Amniotic epithelial cell (primary cell): ENCODE results near the gene FAM170B.

ENCODE experiments used
- DNase-seq: peaks from one replicate; pipeline ENCODE4 v3.0.0-alpha.2; 2010; ENCODE audit warnings: low read depth

FAM170B gene

DNA sequence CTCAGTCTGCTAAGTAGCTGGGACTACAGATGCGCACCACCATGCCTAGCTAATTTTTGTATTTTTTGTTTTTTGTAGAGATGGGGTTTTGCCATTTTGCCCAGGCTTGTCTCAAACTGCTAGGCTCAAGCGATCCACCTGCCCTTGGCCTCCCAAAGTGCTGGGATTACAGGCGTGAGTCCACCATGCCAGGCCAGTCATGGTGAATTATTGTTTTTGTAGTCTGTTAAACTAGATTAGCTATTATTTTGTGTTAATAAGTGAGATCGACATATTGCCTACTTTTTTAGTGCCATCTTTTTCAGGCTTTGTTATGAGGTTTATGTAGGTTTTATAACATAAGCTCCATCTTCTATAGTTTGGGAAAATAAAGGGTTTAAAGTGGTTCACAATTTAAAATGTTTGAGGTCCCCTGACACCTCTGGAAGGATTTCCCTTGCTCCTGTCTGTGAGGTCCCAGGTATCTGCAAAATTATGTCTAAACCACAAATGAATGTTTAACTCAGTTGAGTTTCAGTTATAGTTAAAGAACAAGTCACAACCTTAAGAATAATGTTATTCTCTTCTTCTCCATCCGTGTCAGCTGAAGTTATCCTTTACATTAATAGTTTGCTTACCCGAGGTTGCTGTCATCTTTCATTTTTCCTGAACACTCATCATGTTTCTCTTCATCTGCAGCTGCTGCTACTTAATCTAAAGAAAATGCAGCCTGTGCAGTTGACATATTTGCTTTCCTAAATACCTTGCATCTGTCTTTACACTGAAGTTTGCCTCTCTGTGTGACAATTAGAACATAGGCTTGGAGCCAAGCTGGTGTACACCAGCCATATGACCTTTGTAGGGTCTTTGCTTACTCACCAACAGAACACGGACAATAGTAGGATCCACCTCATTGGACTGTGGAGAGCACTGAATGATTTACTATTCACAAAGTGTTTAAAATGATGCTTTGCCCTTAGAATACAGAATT is 9.6 kb downstream of the FAM170B start:
- no peak for DNase-seq

DNA sequence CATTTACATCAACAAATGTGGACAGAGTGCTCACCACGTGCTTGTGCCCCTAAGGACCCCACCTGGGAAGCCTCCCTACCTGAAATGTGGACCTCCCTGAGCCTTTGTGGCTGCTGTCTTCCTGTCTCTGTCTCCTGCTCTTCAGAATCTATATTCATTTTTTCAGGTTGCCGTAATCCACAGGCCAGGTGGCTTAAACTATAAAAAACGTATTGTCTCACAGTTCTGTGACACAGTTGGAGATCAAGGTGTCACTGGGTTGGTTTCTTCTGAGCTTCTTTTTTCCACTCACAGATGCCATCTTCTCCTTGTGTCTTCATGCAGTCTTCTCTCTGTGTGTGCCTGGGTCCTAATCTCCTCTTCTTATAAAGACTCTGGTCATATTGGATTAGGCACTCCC is 12.9 kb downstream of the FAM170B start:
- DNase-seq = no peak

DNA sequence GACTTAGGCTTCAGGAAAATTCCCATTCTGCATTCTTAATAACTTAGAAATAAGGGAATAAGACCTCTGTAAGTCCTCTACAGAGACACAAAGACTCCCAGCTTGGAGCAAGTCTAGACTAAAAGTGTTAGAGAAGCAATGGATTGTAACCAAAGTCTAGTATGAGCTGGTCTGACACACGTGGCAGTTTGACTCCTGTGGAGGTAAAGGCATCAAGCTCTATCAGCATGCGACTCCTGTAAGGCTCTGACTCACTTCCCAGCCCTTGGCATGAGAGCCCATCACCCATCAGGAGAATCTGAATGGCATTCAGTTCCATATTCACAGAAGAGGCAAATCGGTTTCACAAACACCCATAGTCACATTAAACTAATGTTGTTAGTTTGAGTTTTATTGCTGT is 14.1 kb downstream of the FAM170B start:
- no peak for DNase-seq

DNA sequence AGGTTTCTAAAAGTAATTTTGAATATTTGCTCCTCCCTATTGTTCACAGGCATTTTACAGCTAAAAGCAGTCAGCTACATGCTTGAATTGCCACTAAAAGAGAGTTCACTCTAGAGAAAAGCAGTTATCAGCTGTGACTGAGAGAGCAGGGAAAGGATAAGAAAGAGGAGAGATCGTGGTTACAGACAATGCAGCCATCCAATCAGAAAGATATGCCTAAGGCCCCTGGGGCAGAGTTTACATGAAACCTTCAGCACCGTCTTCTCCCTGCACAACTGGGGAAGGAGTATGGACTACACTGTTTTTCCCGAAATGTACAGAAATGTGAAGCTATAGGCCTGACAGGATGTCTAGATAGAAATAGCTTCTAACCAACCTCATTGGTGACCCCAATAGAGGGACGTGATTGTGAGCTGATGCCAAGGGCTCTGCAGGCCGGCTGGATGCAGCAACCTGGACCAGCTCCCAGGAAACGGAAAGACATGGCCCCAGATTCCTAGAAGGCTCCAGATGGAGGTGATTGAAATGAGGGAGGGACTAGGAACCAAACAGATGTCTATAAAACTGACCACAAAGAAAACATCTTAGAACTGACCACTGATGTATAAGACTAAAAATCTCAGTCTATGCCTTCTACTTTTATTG is 15.3 kb downstream of the FAM170B start:
- no peak for DNase-seq

DNA sequence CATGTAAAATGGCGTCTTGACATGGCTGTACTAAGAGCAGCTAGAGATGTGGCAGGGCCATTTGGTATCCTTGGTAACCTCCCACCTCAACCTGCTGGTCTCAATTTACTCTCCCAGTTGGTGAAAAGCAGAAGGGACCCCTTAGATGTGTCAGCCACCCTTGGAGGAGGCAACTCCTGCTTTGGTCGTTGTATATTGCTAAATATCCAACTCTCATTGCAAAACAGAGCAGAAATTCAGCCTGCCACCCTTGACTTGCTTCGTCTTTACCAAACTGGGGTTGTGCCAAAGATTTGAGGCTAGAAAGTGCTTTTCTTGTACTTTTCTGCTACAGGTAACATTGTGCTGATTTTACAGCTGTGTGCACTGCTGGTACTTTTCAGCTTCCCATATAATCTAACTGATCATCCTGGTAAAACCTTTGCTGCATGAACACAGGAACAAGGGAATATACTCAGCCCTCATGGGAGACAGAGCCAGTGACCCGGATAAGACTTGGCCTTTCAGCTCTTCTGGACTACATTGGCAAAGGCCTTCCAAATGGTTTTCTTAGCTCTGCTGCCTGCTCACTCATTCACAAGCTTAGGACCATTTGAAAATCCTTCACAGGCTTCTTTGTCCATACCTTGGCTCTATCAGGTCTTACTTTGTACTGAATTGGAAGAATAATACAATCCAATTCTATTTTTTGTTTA is 16.3 kb downstream of the FAM170B start:
- no peak for DNase-seq

DNA sequence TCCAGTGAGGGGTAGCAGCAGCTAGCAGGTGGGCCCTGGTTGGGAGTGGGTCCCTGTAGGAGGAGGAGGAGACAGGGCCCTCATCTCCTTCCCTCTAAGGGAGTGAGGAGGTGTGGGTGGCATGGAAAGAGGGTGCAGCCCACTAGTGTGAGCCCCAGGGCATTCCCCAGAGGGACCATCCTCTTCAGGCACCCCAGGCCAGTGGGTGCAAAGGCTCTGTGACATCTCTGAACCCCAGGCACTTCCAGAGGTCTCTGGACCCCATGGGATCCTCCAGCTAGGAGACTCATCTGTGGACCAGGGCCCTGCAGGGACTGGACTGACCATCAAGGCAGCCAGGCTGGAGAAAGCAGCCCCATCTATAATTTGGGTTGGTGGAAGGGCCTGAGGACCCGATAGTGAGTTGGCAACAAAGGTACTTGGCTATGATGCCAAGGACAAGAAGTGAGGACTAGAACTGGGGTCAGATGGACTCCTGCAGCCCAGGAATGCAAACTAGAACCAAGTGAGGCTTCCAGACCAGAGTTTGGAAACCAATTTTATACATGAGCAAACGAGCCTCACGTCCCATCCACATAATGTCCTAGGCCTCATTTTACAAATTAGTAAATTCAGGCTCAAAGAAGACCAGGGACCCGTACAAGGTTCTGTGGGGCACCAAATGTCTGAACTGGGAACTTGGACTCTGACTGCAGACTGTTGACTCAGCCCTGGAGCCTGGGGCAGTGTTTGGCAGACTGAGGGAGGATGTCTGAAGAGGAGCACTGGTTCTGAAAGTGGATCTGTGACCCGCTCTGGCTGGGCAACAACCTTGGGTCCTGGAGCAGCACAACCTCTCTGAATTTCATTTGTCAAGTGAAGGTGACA is 17.1 kb downstream of the FAM170B start:
- no peak for DNase-seq

DNA sequence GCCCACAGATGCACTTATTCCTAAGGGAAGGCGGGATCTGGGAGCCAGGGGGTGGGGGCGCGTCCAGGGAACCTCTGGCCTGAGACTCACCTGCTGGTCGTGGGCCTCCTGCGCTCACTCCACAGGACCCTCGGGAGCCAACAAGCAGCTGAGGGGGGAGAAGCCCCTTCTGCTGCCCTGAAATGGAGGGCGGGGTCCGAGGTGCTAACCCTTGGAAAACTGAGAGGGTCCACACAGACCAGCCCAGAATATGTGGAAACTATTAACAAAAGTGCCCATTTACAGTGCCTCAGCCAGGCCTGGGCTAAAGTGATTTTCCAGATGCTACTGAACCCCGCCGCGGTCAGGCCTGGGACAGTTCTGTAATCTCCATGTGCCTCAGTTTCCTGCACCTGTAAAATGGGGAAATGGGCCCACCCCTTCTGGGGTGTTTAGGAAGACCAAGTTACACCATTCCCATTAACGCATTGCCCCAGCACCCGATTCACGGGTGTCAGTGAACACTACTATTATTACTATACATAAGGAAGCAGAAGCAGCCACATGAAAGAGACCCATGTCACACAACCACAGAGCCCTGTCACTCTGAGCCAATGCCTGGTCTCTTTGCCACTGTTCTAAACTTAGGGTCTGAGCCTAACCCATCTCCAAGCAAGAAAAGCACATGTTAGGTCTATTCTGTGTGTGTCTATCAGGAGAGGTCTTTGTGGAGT is 17.9 kb downstream of the FAM170B start:
- no peak for DNase-seq

DNA sequence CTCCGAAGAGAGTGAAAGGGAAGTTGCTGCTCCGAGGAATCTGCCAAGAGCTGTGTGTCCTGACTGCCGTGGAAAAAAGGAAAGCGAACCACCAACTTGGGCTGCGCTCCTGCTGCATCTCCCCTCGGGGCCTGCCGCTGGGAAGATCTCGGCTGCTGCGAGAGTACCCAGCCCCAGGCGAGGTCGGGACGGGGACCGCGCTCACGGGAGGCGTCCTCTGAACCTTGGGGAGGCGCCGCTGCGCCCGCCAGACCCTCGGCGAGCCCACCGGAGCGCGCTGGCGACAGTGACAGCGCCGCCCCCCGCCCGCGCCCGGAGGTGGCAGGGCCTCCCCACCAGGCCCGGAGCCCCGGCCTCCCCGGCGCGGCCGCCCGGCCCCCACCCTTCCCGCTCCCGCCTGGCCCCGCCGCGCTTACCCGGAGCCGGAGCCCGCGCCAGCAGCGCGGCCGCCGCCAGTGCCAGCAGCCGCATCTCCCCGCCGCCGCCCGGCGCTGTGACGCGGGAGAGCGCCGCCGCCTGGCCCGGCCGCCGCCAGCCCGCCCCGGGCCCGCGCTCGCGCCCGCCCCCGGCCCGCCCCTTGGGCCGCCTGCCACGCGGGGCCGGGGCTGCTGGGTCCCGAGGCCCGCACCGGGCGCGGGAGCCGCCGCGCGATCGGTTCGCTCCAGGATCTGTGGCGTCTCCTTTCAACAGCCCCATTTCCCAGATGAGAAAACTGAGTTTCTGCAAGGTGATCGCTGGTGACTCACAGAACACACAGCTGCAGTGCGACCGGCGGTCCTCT is 18.6 kb downstream of the FAM170B start, which contains the start of gene VSTM4:
TSS of gene VSTM4 (minus strand) at position 508 of the 781 bp plus-strand sequence. CDS start at position 471, 37 bp downstream.
- peak; percentile 12 for DNase-seq

DNA sequence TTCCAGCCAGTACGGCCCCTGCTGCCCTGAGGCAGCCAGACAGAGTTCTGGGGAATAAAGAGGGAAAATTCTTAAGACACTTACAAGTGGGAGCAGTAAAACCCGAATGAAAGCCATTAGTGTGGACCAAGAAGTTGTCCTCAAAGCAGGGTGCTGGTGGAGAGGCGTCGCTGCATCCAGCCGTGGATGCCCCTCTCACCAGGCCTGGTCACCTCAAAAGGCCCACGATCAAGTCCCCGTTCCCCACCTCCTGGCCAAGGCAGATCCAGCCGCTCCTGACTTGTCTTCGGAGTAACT is 19.2 kb downstream of the FAM170B start:
- DNase-seq = no peak

DNA sequence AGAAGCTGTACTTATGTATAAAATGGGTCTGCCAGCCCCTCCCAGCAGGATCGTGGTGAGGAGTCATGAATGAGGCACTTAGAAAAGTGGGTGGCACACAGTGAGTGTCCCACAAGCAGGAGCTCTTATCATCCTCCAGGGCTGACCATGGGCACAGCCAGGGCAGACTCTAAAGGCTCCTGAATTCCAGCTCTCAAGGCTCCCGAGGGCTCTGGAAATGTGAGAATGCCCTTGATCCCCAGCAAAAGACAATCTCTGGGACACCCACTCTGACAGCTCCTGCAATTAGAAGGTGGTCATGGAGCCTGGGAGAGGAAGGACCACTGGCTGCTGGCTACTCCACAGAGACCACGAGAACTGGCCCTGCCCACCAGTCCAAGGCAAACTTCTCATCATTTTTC is 20.1 kb downstream of the FAM170B start:
- no peak for DNase-seq

DNA sequence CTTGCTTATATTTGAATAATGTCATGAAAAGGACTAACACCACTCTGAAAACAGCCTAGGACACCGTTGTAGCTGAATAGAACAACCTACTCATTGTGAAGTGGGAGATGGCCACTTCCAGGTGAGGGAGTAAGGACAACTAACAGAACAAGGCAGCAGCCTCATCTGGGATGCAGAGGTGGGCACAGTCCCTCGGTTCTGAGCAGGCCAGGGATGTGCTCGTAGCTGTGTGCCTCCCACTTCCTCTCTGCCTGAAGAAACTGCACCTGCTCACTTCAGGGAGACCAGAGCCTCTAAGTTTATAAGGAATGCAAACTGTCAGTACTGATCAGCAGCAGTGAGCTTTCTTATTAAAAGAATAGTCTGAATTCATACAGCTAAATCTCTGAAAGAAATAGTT is 21.0 kb downstream of the FAM170B start:
- no peak for DNase-seq

DNA sequence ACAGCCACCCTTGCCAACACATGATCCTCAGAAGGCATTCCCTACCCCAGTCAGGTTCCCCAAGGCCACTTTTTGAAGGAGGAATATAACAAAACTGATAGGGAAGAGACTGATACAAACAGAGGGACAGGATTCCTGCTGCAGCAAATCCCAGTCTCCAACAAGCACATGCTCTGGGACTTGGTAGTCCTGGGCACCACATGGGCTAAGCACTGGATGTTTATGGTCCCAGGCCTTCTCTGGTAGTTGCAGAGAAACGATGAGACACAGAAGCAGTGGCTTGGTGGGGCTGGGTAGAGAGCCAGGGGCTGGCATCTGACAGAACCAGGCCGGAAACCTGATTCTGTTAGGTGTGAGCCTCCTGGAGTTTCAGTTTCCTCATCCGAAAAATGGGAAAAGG is 21.7 kb downstream of the FAM170B start:
- no peak for DNase-seq

DNA sequence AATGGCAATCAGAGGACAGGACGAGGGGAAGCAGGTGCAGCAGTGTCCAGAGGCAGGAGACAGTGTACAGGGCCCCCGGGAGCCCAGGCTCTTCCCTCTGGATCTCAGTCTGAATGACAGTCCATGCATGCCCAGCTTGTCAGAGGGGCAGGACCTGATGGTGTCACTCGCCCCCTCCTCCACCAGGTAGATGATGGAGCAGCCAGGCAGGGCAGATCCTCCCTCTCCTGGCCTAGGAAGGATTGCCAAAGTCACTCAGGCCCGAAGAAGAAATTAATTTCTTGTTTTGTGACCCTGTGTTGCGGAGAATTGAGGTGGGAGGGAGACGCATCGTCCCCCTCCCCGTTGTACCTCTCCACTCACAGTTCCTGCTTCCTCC is 22.5 kb downstream of the FAM170B start:
- no peak for DNase-seq

DNA sequence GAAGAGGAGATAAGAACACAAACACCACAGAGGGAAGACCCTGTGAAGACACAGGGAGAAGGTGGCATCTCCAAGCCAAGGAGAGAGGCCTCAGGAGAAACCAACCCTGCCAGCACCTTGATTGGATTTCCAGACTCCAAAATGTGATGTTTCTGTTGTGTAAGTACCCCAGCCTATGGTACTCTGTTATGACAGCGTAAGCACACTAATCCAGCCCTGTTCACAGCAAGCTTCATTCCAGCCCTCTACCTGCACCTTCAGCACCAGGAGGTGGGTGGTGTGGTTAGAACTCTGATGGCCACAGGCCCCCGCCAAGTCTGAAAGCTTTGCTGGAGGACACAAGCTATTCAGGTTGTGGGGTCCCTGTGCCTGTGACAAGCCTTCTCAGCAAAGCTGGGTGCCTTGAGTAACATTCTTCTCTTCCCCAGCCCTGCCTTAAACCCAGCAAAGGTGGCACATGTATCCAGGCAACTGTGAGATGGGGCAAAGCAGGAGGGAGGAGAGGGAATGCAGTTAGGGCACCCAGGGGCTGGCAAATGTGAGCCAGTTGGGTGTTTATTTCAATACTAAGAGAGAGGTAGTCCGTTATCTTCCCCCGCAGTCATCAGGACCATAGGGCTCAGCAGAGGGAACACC is 23.0 kb downstream of the FAM170B start:
- DNase-seq = no peak

DNA sequence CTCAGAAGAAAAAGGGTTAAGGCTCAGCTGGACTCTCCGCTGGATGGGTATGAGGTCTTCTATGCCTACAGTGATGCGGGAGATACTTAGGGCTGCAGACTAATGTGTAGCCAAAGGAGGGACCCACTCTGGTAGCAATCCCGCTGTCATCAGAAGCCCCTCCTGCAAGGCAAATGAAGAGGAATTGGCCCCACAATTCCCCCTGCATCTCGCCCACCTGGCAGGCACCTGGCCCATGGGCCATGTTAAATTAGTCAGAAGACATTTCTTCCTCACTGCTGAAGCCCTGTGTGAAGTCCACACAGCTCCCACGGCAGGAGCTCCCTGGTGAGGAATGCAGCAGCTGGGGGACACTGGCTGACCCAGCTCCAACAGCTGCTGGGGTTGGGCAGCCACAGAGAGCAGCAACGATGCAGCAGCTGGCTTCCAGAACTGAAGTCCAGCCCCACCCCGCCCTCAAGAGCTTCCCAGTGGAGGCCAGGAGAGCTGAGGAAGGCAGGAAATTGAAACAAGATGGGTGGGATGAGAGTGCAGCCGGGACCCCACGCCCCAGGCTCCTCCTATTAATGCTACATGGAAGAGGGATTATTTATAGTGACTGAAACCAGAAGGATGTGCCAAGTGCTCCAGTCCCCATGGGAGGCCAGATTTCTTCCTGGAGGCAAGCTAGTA is 24.0 kb downstream of the FAM170B start:
- no peak for DNase-seq

DNA sequence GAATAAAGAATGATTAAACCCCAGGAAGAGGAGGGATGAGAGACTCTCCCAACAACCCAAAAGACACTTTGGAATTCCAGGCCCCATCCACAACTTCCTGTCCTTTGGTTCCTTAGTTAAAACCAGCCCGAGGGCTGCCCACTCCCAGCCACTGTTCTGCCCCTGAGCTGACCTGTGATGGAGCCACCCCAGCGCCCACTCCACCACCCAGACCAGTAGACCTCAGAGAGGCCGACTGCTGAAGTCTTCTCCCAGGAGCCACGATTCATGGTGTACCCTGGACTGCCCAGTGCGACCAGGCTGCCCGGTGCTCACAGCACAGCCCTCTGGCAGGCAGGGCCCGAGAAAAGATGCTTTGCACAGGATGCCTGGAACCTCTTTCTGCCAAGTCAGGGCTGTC is 25.2 kb downstream of the FAM170B start:
- DNase-seq = no peak

DNA sequence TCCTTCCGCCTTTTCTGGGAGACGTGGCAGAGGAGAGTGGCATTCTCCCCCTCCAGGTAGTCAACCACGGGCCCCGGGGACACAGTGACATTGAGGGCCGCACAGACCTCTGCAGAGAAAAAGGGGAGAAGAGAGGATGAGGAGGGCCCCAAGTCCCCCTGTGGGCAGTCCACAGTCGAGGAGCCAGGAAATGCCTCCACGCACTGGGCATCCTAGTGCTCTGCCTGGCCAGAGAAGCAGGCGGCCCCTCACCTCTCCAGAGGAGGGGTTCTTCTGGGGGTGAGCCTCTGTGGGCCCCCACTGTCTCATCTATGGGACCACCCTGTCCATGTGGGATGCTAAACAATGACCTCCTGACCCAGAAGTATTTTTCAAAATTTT is 25.9 kb downstream of the FAM170B start:
- DNase-seq = no peak

DNA sequence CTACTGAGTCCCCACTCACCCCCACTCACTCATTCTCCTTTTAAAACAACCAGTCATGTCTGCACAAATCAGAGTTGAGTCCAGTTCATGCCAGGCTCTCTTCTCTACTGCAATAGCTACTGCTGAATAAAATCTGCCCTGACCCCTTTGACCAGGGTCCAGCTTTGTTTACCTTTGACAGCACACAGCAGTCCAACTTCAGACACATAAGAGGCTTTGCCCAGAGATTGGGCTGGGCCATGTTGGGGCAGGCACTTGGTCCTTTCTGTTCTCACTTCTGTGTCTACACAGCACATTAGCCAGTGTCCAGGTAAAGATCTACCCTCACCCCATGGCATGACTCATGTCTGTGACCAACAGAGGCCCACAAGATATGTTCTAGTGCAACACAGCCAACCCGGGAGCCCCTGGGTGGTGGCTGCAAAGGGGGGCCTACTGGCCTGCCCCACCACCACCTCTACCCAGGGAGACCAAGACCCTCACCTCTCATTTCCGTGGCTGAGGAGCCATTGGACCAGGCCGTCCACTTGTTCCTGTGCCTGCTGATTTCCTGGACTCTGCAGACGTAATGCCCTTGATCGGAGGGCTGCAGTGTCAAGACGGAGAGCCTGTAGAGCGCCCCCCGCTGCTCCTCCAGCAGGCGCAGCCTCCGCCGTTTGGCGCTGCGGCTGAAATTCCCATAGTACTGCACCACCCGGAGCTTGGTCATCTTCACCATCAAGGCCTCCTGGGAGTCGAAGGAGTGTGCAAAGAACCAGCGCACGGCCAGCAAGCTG is 26.5 kb downstream of the FAM170B start:
- no peak for DNase-seq

DNA sequence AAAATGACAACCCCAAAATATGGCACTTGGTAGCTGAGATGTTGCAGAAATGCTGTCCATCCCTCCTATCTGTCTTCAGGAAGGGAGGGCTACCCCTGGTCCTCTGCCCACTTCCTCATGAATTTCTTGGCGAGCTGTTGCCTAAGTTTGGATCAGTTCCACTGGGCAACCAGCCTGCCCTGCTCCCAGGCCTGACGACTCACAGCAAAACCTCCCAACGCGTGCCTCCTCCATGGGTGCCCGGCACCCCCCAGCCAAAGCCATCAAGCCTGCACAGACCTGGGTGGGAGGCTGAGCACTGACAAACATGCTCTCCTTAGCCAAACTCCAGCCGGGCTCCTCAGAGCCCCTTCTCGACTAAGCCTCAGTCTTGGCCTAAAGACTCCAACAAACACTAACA is 27.4 kb downstream of the FAM170B start:
- no peak for DNase-seq
